ENCODE results near the gene GABPA. TPM values are rescaled to one million over a fixed set of nuclear protein-coding genes. Genes with fewer than 3 reads are reported as not detected.
A peak's percentile ranks its signal among the peaks of the same experiment; 100 is the strongest.

The GABPA gene
- total and polyA plus RNA-seq, 9 of the 15 experiments (the other 6 are each of a cell fraction or from before 2014, with no cell fraction given) = 8.9 to 35.7 (median 22.8) TPM

GRCh38 chr21:25734654-25734903, 193 bp upstream of the GABPA start:
- in situ Hi-C loops (cut with MboI) (no loop called here), intact Hi-C loops (cut with micrococcal nuclease) (loop anchor here (2.0 kb wide), 1 partner anchor 66 kb away; no protein-coding TSS in a partner anchor)
- Histone ChIP-seq H3K79me2 (ENCODE audit: control insufficient read depth, insufficient read depth, low read length) (peaks cover 94% of the 10 kb centered on the region), H3K4me1 (replicated peaks in 1 of 2; ENCODE audit: control insufficient read depth in 2 of 2, insufficient read depth in 2 of 2, low read length in 2 of 2) (peaks cover 7 to 21% of the 10 kb centered on the region in 2 experiments; a peak in 4 of 5 replicates), H3K9me3 (replicated peaks; ENCODE audit: control insufficient read depth, insufficient read depth, low read depth, low read length) (no peaks in the 10 kb centered on the region), H3K27ac (ENCODE audit: extremely low read depth, low read depth, low read length) (peak overlapping the region; percentile 98), H3K4me2 (ENCODE audit: insufficient read depth, low read length) (peak overlapping the region; percentile 98; the same call in 1 of the 2 replicates), H3K9ac (ENCODE audit: insufficient read depth in 1 of 2, low read depth in 2 of 2, low read length in 2 of 2) (peak overlapping the region; percentile 95 to 97), H3K4me3 (peak overlapping the region; percentile 93), H3K9me1 (ENCODE audit: control insufficient read depth, insufficient read depth, low read length) (no peaks in the 10 kb centered on the region), H4K20me1 (replicated peaks; ENCODE audit: control insufficient read depth, insufficient read depth, low read length) (no peaks in the 10 kb centered on the region; the same call in 1 of the 2 replicates), H3K27me3 (ENCODE audit: control insufficient read depth in 2 of 2, insufficient read depth in 2 of 2, low read length in 2 of 2) (no peaks in the 10 kb centered on the region), H2AFZ (ENCODE audit: low read depth, low read length) (peak overlapping the region; percentile 98), H3K36me3 (ENCODE audit: control insufficient read depth, insufficient read depth, low read length) (peaks cover 40% of the 10 kb centered on the region)
- under 1% methylated on average over 10 of the region's 10 CpGs for WGBS (ENCODE audit: insufficient coverage, low coverage, missing lambda C conversion rate)
- DNase-seq (ENCODE audit: extremely low read depth in 1 of 4, low spot score in 3 of 4) (no peak), FAIRE-seq (no peak), ATAC-seq (no peak)
- ChIA-PET POLR2A (interaction anchor here (0.7 to 2.6 kb wide), 8 partner anchors 10 to 1609 kb away, joined by 4 to 13 read pairs (median 6); no protein-coding TSS in a partner anchor), CTCF (ENCODE audit: low intra/inter-chr PET ratio) (interaction anchor here (0.6 kb wide), 1 partner anchor 33 kb away, joined by 6 read pairs; no protein-coding TSS in a partner anchor)
- BruUV-seq (replicated peaks) = no TSS peak
- TF ChIP-seq DNMT1 (IDR thresholded peaks at IDR 0.05) (no peak), POLR2B (IDR thresholded peaks at IDR 0.05; ENCODE audit: low read depth, partially characterized antibody) (peak; percentile 87), ZNF224 (CRISPR knock-in tag; IDR thresholded peaks at IDR 0.05) (no peak), NKRF (IDR thresholded peaks at IDR 0.05; ENCODE audit: borderline replicate concordance) (peak; percentile 79), ZNF436 (CRISPR knock-in tag; IDR thresholded peaks at IDR 0.05) (0 out of 2 replicates have a peak, but pooled peaks have one; percentile 7), SIN3A (IDR thresholded peaks at IDR 0.05; ENCODE audit: borderline replicate concordance in 2 of 2, control insufficient read depth in 1 of 2, low read depth in 2 of 2, low read length in 2 of 2) (peak; percentile 83; a peak in 3 of 4 replicates), TFAP4 (CRISPR knock-in tag; IDR thresholded peaks at IDR 0.05; ENCODE audit: borderline replicate concordance) (no peak), PHF8 (IDR thresholded peaks at IDR 0.05; ENCODE audit: borderline replicate concordance, low read length) (peak; percentile 60), KAT8 (IDR thresholded peaks at IDR 0.05; ENCODE audit: low read depth) (no peak), CAMTA2 (CRISPR knock-in tag; conservative IDR thresholded peaks at IDR 0.05) (no peak), SMAD3 (CRISPR knock-in tag; conservative IDR thresholded peaks at IDR 0.05) (0 out of 2 replicates have a peak, but pooled peaks have one; percentile 3)
- TF ChIP-seq, protein P1, sequence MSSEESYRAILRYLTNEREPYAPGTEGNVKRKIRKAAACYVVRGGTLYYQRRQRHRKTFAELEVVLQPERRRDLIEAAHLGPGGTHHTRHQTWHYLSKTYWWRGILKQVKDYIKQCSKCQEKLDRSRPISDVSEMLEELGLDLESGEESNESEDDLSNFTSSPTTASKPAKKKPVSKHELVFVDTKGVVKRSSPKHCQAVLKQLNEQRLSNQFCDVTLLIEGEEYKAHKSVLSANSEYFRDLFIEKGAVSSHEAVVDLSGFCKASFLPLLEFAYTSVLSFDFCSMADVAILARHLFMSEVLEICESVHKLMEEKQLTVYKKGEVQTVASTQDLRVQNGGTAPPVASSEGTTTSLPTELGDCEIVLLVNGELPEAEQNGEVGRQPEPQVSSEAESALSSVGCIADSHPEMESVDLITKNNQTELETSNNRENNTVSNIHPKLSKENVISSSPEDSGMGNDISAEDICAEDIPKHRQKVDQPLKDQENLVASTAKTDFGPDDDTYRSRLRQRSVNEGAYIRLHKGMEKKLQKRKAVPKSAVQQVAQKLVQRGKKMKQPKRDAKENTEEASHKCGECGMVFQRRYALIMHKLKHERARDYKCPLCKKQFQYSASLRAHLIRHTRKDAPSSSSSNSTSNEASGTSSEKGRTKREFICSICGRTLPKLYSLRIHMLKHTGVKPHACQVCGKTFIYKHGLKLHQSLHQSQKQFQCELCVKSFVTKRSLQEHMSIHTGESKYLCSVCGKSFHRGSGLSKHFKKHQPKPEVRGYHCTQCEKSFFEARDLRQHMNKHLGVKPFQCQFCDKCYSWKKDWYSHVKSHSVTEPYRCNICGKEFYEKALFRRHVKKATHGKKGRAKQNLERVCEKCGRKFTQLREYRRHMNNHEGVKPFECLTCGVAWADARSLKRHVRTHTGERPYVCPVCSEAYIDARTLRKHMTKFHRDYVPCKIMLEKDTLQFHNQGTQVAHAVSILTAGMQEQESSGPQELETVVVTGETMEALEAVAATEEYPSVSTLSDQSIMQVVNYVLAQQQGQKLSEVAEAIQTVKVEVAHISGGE (CRISPR knock-in tag; IDR thresholded peaks at IDR 0.05) = 0 out of 6 replicates have a peak, but pooled peaks of 1 of the 3 experiments have one; percentile 85
- TF ChIP-seq, protein P2, sequence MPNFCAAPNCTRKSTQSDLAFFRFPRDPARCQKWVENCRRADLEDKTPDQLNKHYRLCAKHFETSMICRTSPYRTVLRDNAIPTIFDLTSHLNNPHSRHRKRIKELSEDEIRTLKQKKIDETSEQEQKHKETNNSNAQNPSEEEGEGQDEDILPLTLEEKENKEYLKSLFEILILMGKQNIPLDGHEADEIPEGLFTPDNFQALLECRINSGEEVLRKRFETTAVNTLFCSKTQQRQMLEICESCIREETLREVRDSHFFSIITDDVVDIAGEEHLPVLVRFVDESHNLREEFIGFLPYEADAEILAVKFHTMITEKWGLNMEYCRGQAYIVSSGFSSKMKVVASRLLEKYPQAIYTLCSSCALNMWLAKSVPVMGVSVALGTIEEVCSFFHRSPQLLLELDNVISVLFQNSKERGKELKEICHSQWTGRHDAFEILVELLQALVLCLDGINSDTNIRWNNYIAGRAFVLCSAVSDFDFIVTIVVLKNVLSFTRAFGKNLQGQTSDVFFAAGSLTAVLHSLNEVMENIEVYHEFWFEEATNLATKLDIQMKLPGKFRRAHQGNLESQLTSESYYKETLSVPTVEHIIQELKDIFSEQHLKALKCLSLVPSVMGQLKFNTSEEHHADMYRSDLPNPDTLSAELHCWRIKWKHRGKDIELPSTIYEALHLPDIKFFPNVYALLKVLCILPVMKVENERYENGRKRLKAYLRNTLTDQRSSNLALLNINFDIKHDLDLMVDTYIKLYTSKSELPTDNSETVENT (CRISPR knock-in tag; IDR thresholded peaks at IDR 0.05) = peak; percentile 78; the same call in 1 of the 2 replicates
